ENCODE data around the gene SLC37A4.
A peak's percentile ranks its signal among the peaks of the same experiment; 100 is the strongest.
"Not testable (repeated sequence)": the region's sequence is repeated elsewhere in the genome, so short reads cannot be mapped to it uniquely, and the experiment has no call there.

SLC37A4 gene

DNA sequence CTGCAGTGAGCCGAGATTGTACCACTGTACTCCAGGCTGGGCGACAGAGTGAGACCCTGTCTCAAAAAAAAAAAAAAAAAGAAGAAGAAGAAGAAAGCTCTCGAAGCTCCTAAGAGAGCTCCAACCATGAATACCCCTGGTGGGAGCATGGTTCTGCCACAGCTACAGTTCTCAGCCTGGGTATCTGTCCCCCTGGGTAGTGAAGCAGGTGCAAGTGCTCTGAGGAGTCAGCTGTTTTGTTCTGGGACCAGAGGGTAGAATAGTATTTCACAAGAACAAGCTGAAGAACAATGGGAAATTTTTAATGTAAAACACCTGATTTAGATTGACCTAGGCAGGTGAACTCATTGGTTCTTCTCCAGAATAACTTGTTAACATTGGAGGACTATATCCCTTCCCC lies 30.6 kb upstream of the SLC37A4 start:
- TF ChIP-seq, protein P1, sequence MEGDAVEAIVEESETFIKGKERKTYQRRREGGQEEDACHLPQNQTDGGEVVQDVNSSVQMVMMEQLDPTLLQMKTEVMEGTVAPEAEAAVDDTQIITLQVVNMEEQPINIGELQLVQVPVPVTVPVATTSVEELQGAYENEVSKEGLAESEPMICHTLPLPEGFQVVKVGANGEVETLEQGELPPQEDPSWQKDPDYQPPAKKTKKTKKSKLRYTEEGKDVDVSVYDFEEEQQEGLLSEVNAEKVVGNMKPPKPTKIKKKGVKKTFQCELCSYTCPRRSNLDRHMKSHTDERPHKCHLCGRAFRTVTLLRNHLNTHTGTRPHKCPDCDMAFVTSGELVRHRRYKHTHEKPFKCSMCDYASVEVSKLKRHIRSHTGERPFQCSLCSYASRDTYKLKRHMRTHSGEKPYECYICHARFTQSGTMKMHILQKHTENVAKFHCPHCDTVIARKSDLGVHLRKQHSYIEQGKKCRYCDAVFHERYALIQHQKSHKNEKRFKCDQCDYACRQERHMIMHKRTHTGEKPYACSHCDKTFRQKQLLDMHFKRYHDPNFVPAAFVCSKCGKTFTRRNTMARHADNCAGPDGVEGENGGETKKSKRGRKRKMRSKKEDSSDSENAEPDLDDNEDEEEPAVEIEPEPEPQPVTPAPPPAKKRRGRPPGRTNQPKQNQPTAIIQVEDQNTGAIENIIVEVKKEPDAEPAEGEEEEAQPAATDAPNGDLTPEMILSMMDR (IDR thresholded peaks at IDR 0.05; ENCODE audit: control insufficient read depth, extremely low read depth, insufficient read depth): no peak
- no peak overlapping the region for H3K4me3 ChIP-seq (ENCODE audit: low read depth, low read length)
- DNase-seq (ENCODE audit: low read depth): no peak

DNA sequence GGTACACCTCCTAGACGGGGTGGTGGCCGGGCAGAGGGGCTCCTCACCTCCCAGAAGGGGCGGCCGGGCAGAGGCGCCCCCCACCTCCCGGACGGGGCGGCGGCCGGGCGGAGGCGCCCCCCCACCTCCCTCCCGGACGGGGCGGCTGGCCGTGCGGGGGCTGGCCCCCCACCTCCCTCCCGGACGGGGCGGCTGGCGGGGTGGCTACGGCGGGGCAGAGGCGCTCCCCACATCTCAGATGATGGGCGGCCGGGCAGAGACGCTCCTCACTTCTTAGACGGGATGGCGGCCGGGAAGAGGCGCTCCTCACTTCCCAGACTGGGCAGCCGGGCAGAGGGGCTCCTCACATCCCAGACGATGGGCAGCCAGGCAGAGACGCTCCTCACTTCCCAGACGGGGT lies 28.5 kb upstream of the SLC37A4 start:
- not testable (repeated sequence) for DNase-seq (ENCODE audit: low read depth); H3K4me3 ChIP-seq (ENCODE audit: low read depth, low read length)

DNA sequence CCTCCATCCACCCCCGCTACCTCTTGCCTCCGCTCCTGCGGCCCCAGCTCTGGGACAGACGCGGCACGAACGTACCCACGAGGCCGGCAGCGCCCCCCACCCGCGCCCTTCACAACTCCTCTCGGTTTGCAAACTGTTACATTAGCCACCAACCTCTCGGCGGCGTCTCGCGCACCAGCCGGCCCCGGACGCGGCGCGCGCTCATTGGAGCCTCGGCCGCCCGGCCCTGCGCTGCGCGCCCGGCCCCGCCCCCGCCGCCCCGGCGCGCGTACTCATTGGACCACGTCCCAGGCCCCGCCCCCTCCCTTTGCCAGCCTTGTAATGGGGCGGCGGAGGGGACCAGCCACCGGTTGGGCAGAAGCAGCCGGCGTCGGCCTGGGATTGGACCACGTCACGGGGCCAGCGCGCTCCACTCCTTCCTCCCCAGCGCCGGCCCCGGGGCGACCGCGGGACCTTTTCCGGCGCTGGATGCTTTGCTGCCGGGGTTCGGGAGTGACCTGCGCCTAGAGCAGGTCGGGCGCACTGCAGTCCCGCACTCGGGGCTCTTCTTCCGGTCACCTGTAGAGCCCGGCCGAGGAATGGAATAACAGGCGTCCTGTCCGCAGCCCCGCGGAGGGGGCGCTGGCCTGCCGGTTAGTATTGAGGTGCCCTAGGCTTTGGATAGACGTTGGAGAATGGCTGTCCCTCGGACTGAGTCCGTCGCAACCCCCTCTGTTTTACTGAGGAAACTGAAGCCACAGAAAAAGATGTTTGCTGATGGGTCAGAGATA lies 26.5 kb upstream of the SLC37A4 start, which contains the start of gene HYOU1:
Gene HYOU1, minus strand, starts transcription at position 206 of the 770 bp plus-strand sequence. CDS start 1,045 bp downstream, outside the sequence.
- TF ChIP-seq, protein P1 (IDR thresholded peaks at IDR 0.05; ENCODE audit: control insufficient read depth, extremely low read depth, insufficient read depth): peak; percentile 6
- DNase-seq (ENCODE audit: low read depth): peak; percentile 80
- peak within 1 kb of the TSS; percentile 93 for H3K4me3 ChIP-seq (ENCODE audit: low read depth, low read length)

DNA sequence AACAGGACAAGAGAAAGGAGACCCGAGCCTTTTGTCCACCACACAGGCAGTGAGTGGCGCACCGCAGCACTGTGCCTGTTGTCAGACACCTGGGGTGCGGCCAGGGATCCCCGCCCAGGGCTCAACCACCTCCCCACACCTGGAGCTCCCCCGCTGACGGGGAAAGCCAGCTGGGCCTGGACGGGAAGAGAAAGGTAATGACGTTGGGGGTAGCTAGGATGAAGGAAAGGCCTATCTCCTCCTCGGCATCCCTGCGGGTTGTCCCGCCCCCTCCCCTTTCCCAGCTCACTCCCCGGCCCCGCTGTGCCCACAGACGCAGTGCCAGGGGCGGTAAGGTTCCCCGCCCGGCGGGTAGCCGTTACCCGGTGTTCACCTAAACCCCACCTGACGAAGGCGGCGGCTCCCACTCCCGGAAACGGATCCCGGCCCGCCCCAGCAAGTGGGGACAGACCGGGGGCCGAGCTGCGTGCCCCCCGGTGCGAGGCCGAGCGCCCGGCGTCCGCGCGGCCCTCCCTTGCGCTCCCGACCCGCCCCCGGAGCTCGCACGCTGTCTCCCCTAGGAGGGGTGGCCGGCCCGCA lies 25.8 kb upstream of the SLC37A4 start:
- DNase-seq (ENCODE audit: low read depth): no peak
- H3K4me3 ChIP-seq (ENCODE audit: low read depth, low read length): peak overlapping the region; percentile 93
- TF ChIP-seq, protein P1 (IDR thresholded peaks at IDR 0.05; ENCODE audit: control insufficient read depth, extremely low read depth, insufficient read depth): no peak; the same call in 1 of the 2 replicates

DNA sequence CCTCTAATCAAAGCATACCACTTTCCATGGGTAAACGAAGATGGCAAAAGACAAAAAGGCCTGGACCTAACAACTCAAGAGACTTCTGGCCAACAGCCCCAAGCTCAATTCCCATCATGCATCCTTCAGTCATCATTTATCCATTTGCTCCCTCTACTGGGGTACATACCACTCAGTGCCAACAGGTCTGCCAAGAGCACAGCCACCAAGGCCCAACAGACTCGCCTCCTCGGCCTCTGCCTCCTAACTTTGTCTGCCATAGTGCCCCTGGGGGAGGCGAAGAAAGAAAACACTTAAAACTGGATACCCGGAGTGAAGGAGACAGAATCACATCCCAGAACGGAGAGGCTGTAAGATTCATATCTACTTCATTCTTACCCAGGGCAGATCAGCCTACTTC lies 25.2 kb upstream of the SLC37A4 start:
- TF ChIP-seq, protein P1 (IDR thresholded peaks at IDR 0.05; ENCODE audit: control insufficient read depth, extremely low read depth, insufficient read depth): peak; percentile 34
- peak overlapping the region; percentile 93 for H3K4me3 ChIP-seq (ENCODE audit: low read depth, low read length)
- no peak for DNase-seq (ENCODE audit: low read depth)

DNA sequence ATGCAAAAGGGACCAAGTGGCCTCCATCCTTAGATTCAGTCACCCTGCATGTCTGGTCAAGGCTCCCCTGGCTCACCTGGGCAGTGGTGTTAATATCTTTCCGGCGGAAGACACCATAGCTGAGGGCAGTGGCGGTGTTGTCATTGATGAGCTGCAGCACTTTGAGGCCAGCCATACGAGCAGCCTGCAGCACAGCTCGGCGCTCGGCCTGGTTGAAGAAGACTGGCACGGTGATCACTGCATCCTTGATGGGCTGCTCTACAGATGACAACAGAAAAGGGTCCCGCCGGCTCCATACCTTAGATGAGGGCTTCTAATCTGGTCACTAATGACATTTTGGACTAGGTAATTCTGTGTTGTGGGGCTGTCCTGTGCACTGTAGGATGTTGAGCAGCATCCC lies 23.7 kb upstream of the SLC37A4 start:
- TF ChIP-seq, protein P1 (IDR thresholded peaks at IDR 0.05; ENCODE audit: control insufficient read depth, extremely low read depth, insufficient read depth): no peak
- DNase-seq (ENCODE audit: low read depth): no peak
- H3K4me3 ChIP-seq (ENCODE audit: low read depth, low read length): no peak overlapping the region

DNA sequence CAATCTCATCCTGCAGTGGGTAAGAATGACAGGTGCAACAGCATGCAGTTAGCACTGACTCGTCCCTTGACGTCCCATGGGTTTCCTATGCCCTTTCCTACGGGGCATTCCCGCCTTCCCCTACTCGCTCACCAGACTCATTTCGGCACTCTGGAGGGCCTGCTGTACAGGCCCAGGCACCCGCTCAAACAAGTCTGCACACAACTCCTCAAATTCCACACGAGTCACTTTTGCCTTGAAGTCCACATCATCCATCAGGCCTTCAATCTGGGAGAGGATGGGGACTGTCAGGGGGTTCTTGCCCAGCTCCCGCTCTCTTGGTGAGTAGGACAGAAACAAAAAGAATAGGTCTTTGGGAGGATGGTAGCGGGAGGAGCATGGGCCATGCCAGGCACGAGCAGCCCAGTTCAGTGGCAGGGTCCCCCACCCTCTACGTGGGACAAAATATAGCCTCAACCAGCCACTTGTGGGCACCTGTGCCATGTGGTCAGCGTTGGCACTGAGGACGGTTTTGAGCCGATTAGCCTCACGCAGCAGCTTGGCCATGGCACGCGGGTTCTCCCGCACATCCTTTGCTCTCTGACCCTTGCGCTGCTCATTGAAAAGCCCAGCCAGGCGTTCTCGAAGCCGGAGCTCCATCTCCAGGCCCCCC lies 21.6 kb upstream of the SLC37A4 start:
- TF ChIP-seq, protein P1 (IDR thresholded peaks at IDR 0.05; ENCODE audit: control insufficient read depth, extremely low read depth, insufficient read depth): no peak
- DNase-seq (ENCODE audit: low read depth): no peak
- H3K4me3 ChIP-seq (ENCODE audit: low read depth, low read length): no peak overlapping the region

Measured in LNCaP clone FGC (cell line).